ENCODE results near the gene TTLL12. TPM values are rescaled to one million over a fixed set of nuclear protein-coding genes. Genes with fewer than 3 reads are reported as not detected.

The TTLL12 gene
- total RNA-seq, 2 donors from 2014 or later, result 34.3 to 75.0 TPM

GRCh38 chr22:43170131-43170480 is 16.8 kb downstream of the TTLL12 start:
- no peak for DNase-seq (ENCODE audit: low spot score in 2 of 2)
- no peak for ATAC-seq
- H3K9me3 Mint-ChIP-seq, result no peaks in the 10 kb centered on the region
- H3K36me3 Mint-ChIP-seq, result peaks cover 0 to 5% of the 10 kb centered on the region in 2 donors
- H3K27ac Mint-ChIP-seq, result peak overlapping the region in 1 of 2 donors; percentile 37

DNA sequence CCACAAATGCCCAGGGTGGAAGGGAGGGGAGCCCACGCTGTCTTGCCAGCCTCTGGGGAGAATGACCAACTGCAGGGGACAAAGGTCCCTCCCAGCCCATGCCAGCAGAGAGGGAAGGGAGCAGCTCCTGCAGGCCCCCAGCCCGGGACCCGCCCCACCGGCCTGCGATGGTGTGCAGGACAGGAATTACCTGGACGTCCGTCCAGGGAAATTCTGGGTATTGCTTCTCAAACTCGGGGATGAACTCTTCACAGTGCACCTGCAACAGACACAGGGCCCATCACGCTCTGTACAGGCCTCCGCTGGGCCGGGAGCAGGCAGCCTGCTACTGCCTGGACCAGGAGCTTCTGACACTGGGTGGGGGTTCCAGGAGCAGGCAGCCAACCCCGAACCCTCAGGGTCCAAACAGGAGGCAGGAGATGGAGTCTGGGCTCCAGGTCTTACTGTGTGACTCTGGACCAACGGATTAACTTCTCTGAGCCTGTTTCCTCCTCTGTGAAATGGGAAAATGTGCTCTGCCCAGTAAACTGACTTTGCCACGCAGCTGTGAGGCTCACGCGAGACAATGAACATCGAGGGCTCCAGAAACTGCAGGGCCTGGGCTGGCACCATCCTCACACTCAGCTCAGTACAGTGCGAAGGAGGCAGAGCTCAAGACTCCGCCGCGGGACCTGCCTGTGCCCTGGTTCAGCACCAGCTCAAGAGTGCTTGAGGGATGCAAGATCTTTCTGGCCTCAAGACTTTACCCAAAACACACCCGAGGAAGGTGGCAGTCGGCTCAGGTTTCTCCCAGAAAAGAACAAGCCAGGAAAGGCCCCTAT is 17.4 kb downstream of the TTLL12 start:
- DNase-seq (ENCODE audit: low spot score in 2 of 2), result no peak
- Mint-ChIP-seq H3K27ac (no peak overlapping the region), H3K9me3 (no peaks in the 10 kb centered on the region), H3K36me3 (peaks cover 0 to 5% of the 10 kb centered on the region in 2 donors)
- no peak for ATAC-seq

DNA sequence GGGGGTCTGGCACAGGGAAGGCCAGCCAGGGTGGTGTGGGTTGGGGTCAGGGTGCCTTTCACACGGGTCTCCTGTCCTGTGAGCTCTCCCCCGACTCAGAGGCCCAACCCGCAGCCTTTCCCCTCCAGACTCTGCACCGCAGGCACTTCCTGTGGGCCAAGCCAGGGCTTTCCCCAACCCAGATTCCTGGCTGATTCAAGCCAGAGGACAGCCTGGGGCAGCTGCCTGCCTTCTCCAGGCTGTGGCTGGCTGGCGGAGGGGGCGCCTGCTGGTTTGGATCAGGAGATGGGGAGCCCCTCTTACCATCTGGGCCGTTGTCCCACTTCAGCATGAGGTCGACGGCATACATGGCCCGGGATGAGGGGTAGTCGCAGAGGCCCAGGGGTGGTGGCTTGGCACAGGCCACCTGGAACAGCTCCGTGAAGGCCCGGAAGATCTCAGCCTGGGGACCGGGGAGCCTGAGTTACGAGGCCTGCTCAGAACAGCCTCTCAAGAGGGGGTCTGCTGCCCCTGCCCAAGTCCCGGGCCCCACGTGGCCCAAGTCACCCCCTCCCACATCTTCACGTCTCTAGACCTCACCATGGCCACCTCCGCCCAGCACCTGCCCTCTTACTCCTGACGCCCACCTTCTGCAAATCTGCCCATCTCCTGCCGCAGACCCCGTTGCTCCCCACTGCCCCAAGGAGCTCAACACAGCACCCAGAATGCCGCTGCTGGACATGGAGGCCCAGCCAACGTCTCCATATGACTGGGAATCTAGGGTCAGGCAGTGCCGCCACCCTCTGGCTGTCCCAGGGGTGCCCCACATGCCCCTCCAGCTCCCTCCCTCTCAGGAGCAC is 18.2 kb downstream of the TTLL12 start:
- DNase-seq (ENCODE audit: low spot score in 2 of 2), result no peak
- Mint-ChIP-seq H3K36me3 (peaks cover 0 to 5% of the 10 kb centered on the region in 2 donors), H3K27ac (peak overlapping the region; percentile 25 to 39), H3K9me3 (no peaks in the 10 kb centered on the region)
- peak in 1 of 2 donors; percentile 21 for ATAC-seq

- ATAC-seq (no peak), DNase-seq (ENCODE audit: low spot score in 2 of 2) (no peak)
- no peaks in the 10 kb centered on the region for H3K9me3 Mint-ChIP-seq
- H3K36me3 Mint-ChIP-seq, result no peaks in the 10 kb centered on the region
- H3K27ac Mint-ChIP-seq, result no peak overlapping the region
Observed at GRCh38 chr22:43167001-43167589, 19.8 kb downstream of the TTLL12 start.

DNA sequence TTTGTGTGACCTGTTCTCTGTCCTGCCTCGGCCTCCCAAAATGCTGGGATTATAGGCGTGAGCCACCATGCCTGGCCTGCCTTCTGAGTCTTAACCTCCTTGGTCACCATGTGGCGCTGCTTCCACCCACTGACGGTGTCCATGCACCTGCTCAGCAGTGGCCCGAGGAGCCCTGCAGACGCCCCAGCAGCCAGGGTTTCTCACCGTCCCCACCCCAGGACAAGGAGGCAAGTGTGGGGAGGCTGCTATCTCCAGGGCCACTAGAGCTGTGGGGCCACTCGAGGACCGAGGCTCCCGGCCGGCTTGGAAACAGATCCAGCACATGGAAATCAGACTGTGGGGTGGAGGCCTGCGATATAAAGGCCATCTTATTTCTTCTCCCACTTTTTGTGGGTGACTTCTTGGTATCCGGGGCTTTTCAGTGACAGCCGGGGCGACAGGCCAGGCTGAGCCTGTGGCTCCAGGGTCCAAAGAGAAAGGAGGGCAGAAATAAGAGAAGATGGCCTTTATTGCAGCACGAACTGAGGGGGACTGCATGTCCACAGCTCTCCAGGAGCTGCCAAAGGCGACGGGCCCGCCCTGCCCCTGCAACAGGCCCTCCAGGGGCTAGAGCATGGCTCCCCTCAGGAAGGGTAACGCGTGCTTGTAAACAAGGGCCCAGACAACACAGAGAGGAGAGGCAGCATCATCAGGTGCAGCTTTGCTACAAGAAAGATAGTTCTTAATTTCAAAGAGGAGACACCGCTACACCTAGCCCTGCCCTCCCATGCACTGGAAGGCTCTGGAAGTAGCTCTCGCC is 20.6 kb downstream of the TTLL12 start:
- no peak for ATAC-seq
- no peaks in the 10 kb centered on the region for H3K9me3 Mint-ChIP-seq
- DNase-seq (ENCODE audit: low spot score in 2 of 2), result no peak
- no peaks in the 10 kb centered on the region for H3K36me3 Mint-ChIP-seq
- peak overlapping the region; percentile 47 to 53 for H3K27ac Mint-ChIP-seq

GRCh38 chr22:43164636-43165035 is 22.3 kb downstream of the TTLL12 start:
- no peak for ATAC-seq
- no peaks in the 10 kb centered on the region for H3K9me3 Mint-ChIP-seq
- H3K36me3 Mint-ChIP-seq, result no peaks in the 10 kb centered on the region
- no peak for DNase-seq (ENCODE audit: low spot score in 2 of 2)
- peak overlapping the region in 1 of 2 donors; percentile 22 for H3K27ac Mint-ChIP-seq

GRCh38 chr22:43163241-43163795 is 23.6 kb downstream of the TTLL12 start:
- Mint-ChIP-seq H3K27ac (no peak overlapping the region), H3K36me3 (no peaks in the 10 kb centered on the region), H3K9me3 (no peaks in the 10 kb centered on the region)
- ATAC-seq (no peak), DNase-seq (ENCODE audit: low spot score in 2 of 2) (no peak)

- DNase-seq (ENCODE audit: low spot score in 2 of 2) (no peak), ATAC-seq (no peak)
- Mint-ChIP-seq H3K9me3 (no peaks in the 10 kb centered on the region), H3K36me3 (no peaks in the 10 kb centered on the region), H3K27ac (no peak overlapping the region)
Observed at GRCh38 chr22:43162412-43163150, 24.4 kb downstream of the TTLL12 start.

DNA sequence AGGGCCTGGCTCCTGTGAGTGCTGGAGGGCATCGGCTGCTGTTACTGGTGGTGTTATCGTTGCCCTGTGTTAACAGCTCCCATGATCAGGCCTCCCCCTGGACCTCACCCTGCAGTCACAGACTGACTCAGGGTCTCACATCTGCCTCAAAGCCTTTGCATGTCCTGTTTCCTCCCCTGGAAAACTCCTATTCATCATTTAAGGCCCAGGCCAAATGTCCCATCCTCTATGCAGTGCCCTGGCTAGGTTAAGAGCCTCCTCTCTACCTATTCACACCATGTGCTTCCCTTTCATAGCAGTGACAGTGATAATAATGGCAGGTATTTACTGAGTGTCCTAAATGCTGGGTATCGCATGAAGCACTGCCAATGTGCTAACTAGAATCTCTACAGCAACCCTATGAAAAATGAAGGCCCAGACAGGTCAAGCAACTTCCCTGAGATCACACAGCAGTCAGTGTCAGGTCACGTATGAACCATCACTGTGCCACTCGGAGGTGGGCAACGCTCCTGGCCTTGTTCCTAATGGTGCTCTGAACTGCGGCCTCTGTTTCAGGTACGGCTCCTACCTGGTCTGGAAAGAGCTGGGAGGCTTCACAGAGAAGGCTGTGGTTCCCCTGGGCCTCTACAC is 26.3 kb downstream of the TTLL12 start:
- no peaks in the 10 kb centered on the region for H3K36me3 Mint-ChIP-seq
- ATAC-seq (no peak), DNase-seq (ENCODE audit: low spot score in 2 of 2) (no peak)
- peak overlapping the region; percentile 32 to 61 for H3K27ac Mint-ChIP-seq
- H3K9me3 Mint-ChIP-seq, result no peaks in the 10 kb centered on the region

GRCh38 chr22:43159484-43160178 is 27.3 kb downstream of the TTLL12 start:
- H3K27ac Mint-ChIP-seq, result no peak overlapping the region
- H3K36me3 Mint-ChIP-seq, result no peaks in the 10 kb centered on the region
- H3K9me3 Mint-ChIP-seq, result no peaks in the 10 kb centered on the region
- ATAC-seq (no peak), DNase-seq (ENCODE audit: low spot score in 2 of 2) (no peak)

- no peaks in the 10 kb centered on the region for H3K36me3 Mint-ChIP-seq
- ATAC-seq (no peak), DNase-seq (ENCODE audit: low spot score in 2 of 2) (no peak)
- peak overlapping the region; percentile 48 to 90 for H3K27ac Mint-ChIP-seq
- no peaks in the 10 kb centered on the region for H3K9me3 Mint-ChIP-seq
Observed at GRCh38 chr22:43158778-43159483, 28.0 kb downstream of the TTLL12 start.

- Mint-ChIP-seq H3K36me3 (no peaks in the 10 kb centered on the region), H3K27ac (peak overlapping the region; percentile 48 to 90), H3K9me3 (no peaks in the 10 kb centered on the region)
- ATAC-seq (no peak), DNase-seq (ENCODE audit: low spot score in 2 of 2) (no peak)
Observed at GRCh38 chr22:43157874-43158546, 28.9 kb downstream of the TTLL12 start.

GRCh38 chr22:43156413-43156812 is 30.5 kb downstream of the TTLL12 start:
- Mint-ChIP-seq H3K36me3 (no peaks in the 10 kb centered on the region), H3K27ac (no peak overlapping the region), H3K9me3 (no peaks in the 10 kb centered on the region)
- no peak for ATAC-seq
- DNase-seq (ENCODE audit: low spot score in 2 of 2), result no peak

GRCh38 chr22:43155789-43156188 is 31.1 kb downstream of the TTLL12 start:
- no peak for ATAC-seq
- no peaks in the 10 kb centered on the region for H3K9me3 Mint-ChIP-seq
- H3K36me3 Mint-ChIP-seq, result peaks cover 0 to 4% of the 10 kb centered on the region in 2 donors
- no peak for DNase-seq (ENCODE audit: low spot score in 2 of 2)
- no peak overlapping the region for H3K27ac Mint-ChIP-seq

All from activated naive CD4-positive, alpha-beta T cell treated with anti-CD3 and anti-CD28 coated beads, Interleukin-2, amount 50 U/mL, for 72 hours (primary cell).